Kidney glomerular epithelial cell (primary cell): ENCODE measurements around the gene SH2D7.

Experiments
- DNase-seq: peaks from one replicate; lab custom pipeline; 2025; lab: John Stamatoyannopoulos, UW

Gene SH2D7

GRCh38 chr15:78104566-78105475 is 12.5 kb downstream of the SH2D7 start:
- no peak for DNase-seq

- no peak for DNase-seq
Measured at GRCh38 chr15:78105476-78106241, 13.3 kb downstream of the SH2D7 start.

GRCh38 chr15:78107471-78107870 is 15.1 kb downstream of the SH2D7 start:
- DNase-seq = no peak

GRCh38 chr15:78108300-78109084 is 16.1 kb downstream of the SH2D7 start:
- DNase-seq = peak; percentile 76

- DNase-seq = no peak
Measured at GRCh38 chr15:78109156-78109555, 16.8 kb downstream of the SH2D7 start.

GRCh38 chr15:78110096-78110495 is 17.7 kb downstream of the SH2D7 start:
- DNase-seq = no peak

GRCh38 chr15:78110916-78111475 is 18.6 kb downstream of the SH2D7 start:
- DNase-seq = no peak

GRCh38 chr15:78111788-78112187 is 19.4 kb downstream of the SH2D7 start:
- DNase-seq = no peak

- no peak for DNase-seq
Measured at GRCh38 chr15:78112551-78112950, 20.2 kb downstream of the SH2D7 start.

GRCh38 chr15:78120523-78120922 is 28.2 kb downstream of the SH2D7 start:
- no peak for DNase-seq

- DNase-seq = no peak
Measured at GRCh38 chr15:78125267-78125666, 32.9 kb downstream of the SH2D7 start.

- no peak for DNase-seq
Measured at GRCh38 chr15:78127882-78128281, 35.5 kb downstream of the SH2D7 start.

- no peak for DNase-seq
Measured at GRCh38 chr15:78129077-78129750, 36.9 kb downstream of the SH2D7 start.

GRCh38 chr15:78129751-78130287 is 37.5 kb downstream of the SH2D7 start:
- DNase-seq = no peak

GRCh38 chr15:78130466-78131294 is 38.3 kb downstream of the SH2D7 start:
- DNase-seq = no peak

- DNase-seq = peak; percentile 22
Measured at GRCh38 chr15:78131295-78132061, 39.1 kb downstream of the SH2D7 start, which contains the start of gene CIB2. CIB2 (minus strand) TSS chr15:78131445; CDS start chr15:78131215, 230 bp downstream.

- no peak for DNase-seq
Measured at GRCh38 chr15:78133801-78134200, 41.4 kb downstream of the SH2D7 start.

- DNase-seq = no peak
Measured at GRCh38 chr15:78139578-78139977, 47.2 kb downstream of the SH2D7 start.

GRCh38 chr15:78140292-78140691 is 47.9 kb downstream of the SH2D7 start:
- DNase-seq = no peak
